Measurements from ENCODE around the gene C20orf141. TPM values are rescaled to one million over a fixed set of nuclear protein-coding genes. Genes with fewer than 3 reads are reported as not detected.

C20orf141 gene
- total and polyA plus RNA-seq, 2 of the 4 experiments (the other 2 are of a cell fraction) = 0.36 to 0.91 TPM

DNA sequence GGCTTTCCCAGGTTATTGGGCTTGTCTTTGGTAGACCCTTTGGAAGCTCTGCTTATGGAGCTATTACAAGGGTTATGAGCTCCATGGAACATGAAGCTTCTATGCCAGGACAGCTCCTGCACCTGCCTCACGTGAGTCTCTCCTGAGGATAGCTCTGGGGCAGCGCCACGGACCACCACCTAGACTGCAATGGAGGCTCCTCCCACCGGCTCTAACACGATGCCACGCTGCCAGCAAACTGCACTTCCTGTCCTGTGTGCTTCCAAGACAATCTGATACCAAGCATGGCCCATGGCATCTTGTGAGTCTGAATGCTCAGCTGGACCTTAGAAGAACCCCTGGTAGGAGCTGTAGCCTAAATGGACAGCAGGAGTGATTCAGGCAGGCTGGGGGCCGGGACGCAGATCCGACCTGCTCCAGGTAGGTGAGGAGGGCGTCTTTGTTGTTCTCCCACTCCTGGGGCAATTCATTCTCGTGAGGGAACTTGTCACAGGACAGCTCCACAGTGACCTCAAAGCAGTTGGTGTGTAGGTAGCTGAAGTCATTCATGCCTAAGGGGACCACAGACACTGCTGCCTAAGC is 19.8 kb upstream of the C20orf141 start:
- H3K4me2 ChIP-seq (ENCODE audit: low read depth, low read length) = no peak overlapping the region
- no peak overlapping the region for H3K14ac ChIP-seq (replicated peaks; ENCODE audit: low read depth, low read length)
- no TSS peak for BruUV-seq (replicated peaks)
- no peak overlapping the region for H3K56ac ChIP-seq (ENCODE audit: extremely low read depth, insufficient read depth, low read length)
- ChIA-PET CTCF (no interaction called here), POLR2A (ENCODE audit: unreplicated experiment) (no interaction called here)
- no peak overlapping the region for H2BK15ac ChIP-seq (ENCODE audit: low read depth, low read length)
- no peaks in the 10 kb centered on the region; the same call in 1 of the 2 replicates for H3K4me1 ChIP-seq (ENCODE audit: control insufficient read depth, insufficient read depth, low read length)
- H2AK9ac ChIP-seq (replicated peaks; ENCODE audit: low read depth, low read length, poor library complexity) = peak overlapping the region; percentile 21
- no peak overlapping the region for H2BK5ac ChIP-seq (ENCODE audit: low read depth, low read length, poor library complexity, severe bottlenecking)
- in situ Hi-C loops (cut with MboI; ENCODE audit: low sequenced_read_pairs) (no loop called here), intact Hi-C loops (cut with micrococcal nuclease) (no loop called here), dilution Hi-C loops (cut with HindIII; ENCODE audit: low sequenced_read_pairs, unreplicated experiment) (no loop called here)
- H3K18ac ChIP-seq (ENCODE audit: low read depth, low read length) = no peak overlapping the region
- H3K23ac ChIP-seq (ENCODE audit: low read depth, low read length) = no peak overlapping the region
- no peak overlapping the region for H2AK5ac ChIP-seq (ENCODE audit: low read depth, low read length)
- WGBS, 2 experiments (ENCODE audit: extremely low coverage in 2 of 2, insufficient read length in 1 of 2) = 86% methylated on average over 5 of the region's 11 CpGs; no CpG with 5 or more reads in 1 of the 2 experiments
- H2BK20ac ChIP-seq (ENCODE audit: low read depth, low read length) = no peak overlapping the region
- peaks cover 32% of the 10 kb centered on the region for H3K27me3 ChIP-seq (ENCODE audit: control insufficient read depth, insufficient read depth, low read length)
- H3K4me3 ChIP-seq (ENCODE audit: insufficient read depth, low read depth, low read length) = no peak overlapping the region
- no peaks in the 10 kb centered on the region for H3K9me1 ChIP-seq (ENCODE audit: insufficient read depth, low read length)
- no peaks in the 10 kb centered on the region for H3K9me3 ChIP-seq (ENCODE audit: control insufficient read depth, insufficient read depth, low read length)
- H3K36me3 ChIP-seq (ENCODE audit: control insufficient read depth, insufficient read depth, low read length) = no peaks in the 10 kb centered on the region; the same call in 1 of the 2 replicates
- DNase-seq = no peak
- no peaks in the 10 kb centered on the region for H3K79me1 ChIP-seq (ENCODE audit: low read depth in 1 of 2, low read length in 2 of 2)
- ATAC-seq (ENCODE audit: low read depth) = no peak
- no peak overlapping the region for H3K27ac ChIP-seq (ENCODE audit: insufficient read depth, low read length)
- no peak overlapping the region for H4K91ac ChIP-seq (ENCODE audit: insufficient read depth, low read depth, low read length)
- no peak overlapping the region for H2BK120ac ChIP-seq (ENCODE audit: low read depth, low read length)
- H4K20me1 ChIP-seq (ENCODE audit: insufficient read depth, low read length) = no peaks in the 10 kb centered on the region
- H4K5ac ChIP-seq (ENCODE audit: low read depth, low read length) = no peak overlapping the region
- no peak overlapping the region for H4K8ac ChIP-seq (ENCODE audit: low read depth in 2 of 2, low read length in 2 of 2)
- H3K9ac ChIP-seq (ENCODE audit: low read depth, low read length) = no peak overlapping the region
- H2AFZ ChIP-seq (replicated peaks; ENCODE audit: low read length, poor library complexity) = no peak overlapping the region
- H3K4ac ChIP-seq (ENCODE audit: low read depth, low read length) = no peak overlapping the region
- TF ChIP-seq FOS (IDR thresholded peaks at IDR 0.05; ENCODE audit: low read depth, low read length) (no peak), MAZ (IDR thresholded peaks at IDR 0.05; ENCODE audit: borderline replicate concordance, low read depth, low read length) (no peak), RCOR1 (IDR thresholded peaks at IDR 0.05; ENCODE audit: insufficient replicate concordance, low read length) (no peak), NFE2L2 (IDR thresholded peaks at IDR 0.05; ENCODE audit: low read depth, low read length) (no peak), SMC3 (IDR thresholded peaks at IDR 0.05; ENCODE audit: low read depth, low read length) (no peak), BHLHE40 (IDR thresholded peaks at IDR 0.05; ENCODE audit: low read depth, low read length) (no peak), MAFK (IDR thresholded peaks at IDR 0.05; ENCODE audit: low read depth, low read length) (no peak), CHD1 (IDR thresholded peaks at IDR 0.05; ENCODE audit: low read depth, low read length) (no peak), MXI1 (IDR thresholded peaks at IDR 0.05; ENCODE audit: borderline replicate concordance, low read depth, low read length) (no peak), RFX5 (IDR thresholded peaks at IDR 0.05; ENCODE audit: low read depth, low read length) (no peak), POLR2A (IDR thresholded peaks at IDR 0.05; ENCODE audit: low read depth, low read length) (no peak)
- TF ChIP-seq, protein P1, sequence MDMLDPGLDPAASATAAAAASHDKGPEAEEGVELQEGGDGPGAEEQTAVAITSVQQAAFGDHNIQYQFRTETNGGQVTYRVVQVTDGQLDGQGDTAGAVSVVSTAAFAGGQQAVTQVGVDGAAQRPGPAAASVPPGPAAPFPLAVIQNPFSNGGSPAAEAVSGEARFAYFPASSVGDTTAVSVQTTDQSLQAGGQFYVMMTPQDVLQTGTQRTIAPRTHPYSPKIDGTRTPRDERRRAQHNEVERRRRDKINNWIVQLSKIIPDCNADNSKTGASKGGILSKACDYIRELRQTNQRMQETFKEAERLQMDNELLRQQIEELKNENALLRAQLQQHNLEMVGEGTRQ (IDR thresholded peaks at IDR 0.05; ENCODE audit: low read depth, low read length) = no peak
- TF ChIP-seq, protein P2, sequence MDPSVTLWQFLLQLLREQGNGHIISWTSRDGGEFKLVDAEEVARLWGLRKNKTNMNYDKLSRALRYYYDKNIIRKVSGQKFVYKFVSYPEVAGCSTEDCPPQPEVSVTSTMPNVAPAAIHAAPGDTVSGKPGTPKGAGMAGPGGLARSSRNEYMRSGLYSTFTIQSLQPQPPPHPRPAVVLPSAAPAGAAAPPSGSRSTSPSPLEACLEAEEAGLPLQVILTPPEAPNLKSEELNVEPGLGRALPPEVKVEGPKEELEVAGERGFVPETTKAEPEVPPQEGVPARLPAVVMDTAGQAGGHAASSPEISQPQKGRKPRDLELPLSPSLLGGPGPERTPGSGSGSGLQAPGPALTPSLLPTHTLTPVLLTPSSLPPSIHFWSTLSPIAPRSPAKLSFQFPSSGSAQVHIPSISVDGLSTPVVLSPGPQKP (IDR thresholded peaks at IDR 0.05; ENCODE audit: borderline replicate concordance, low read depth, low read length) = no peak
